Adrenal gland (tissue), 12 donors: ENCODE measurements around the gene SEC16B. TPM values are rescaled to one million over a fixed set of nuclear protein-coding genes. Genes with fewer than 3 reads are reported as not detected.

Experiments
- DNase-seq, 7 donors: peaks; one replicate each; pipeline ENCODE4 v3.0.0-alpha.2; 2019 to 2020
- H3K27ac ChIP-seq, 5 donors: fragments of 200-600 bp; sonication (generic) in 4 of 5; 1 replicate in 3 of 5; 2 replicates in 2 of 5; pipeline versions ENCODE4 v1.5.1 to v1.8.0; 2016 to 2020; ENCODE audit warnings: mild to moderate bottlenecking in 1 of 5
- H3K27me3 ChIP-seq: fragments of 200-600 bp; 2 replicates; pipeline ENCODE4 v1.8.0; 2021
- H3K36me3 ChIP-seq, 2 donors: fragments of 200-600 bp; replicated peaks in 1 of 2; 1 replicate in 1 of 2; 2 replicates in 1 of 2; pipeline versions ENCODE4 v1.5.1 to v1.8.0; 2018 to 2022
- H3K4me1 ChIP-seq, 2 donors: fragments of 200-600 bp; replicated peaks in 1 of 2; 1 replicate in 1 of 2; 2 replicates in 1 of 2; pipeline versions ENCODE4 v1.5.1 to v1.8.0; 2018 to 2021
- H3K4me3 ChIP-seq, 4 donors: fragments of 200-600 bp; sonication (generic) in 3 of 4; one replicate each; pipeline ENCODE4 v1.5.1; 2016 to 2018
- H3K9me3 ChIP-seq, 3 donors: fragments of 200-600 bp; sonication (generic) in 1 of 3; replicated peaks in 1 of 3; 1 replicate in 2 of 3; 2 replicates in 1 of 3; pipeline versions ENCODE4 v1.5.1 to v1.8.0; 2016 to 2021
- POLR2A ChIP-seq, 2 donors: fragments of 450-650 bp; IDR thresholded peaks; one replicate each; pipeline ENCODE4 v1.6.1; 2017; ENCODE audit warnings: antibody characterized with exemption in 2 of 2, mild to moderate bottlenecking in 2 of 2, moderate library complexity in 1 of 2
- WGBS, 4 donors: extraction: QIAGEN DNeasy Blood & Tissue Kit in 2 of 4; methylation state at CpG; one replicate each; pipeline versions ENCODE4 v1.1.5 to v1.1.7; 2013 to 2017; 5-methylcytosine and 5-hydroxymethylcytosine counted together
- intact Hi-C, 2 donors: fragments of 100-400 bp; cut with DNase I; formaldehyde crosslinking; loops; one replicate each; pipeline versions ENCODE4 v1.14.1 to v1.15.0; 2022 to 2023
- polyA plus RNA-seq, 3 donors: library from polyadenylated mRNA; stranded (reverse); fragments of 200-250 nt in 2 of 3; fragments of 350-450 nt in 1 of 3; fragmentation: Illumina TruSeq in 1 of 3; extraction: RNeasy Lipid Tissue Mini Kit (QIAGEN cat#74804) in 1 of 3; gene quantifications; one replicate each; pipeline ENCODE4 v1.2.3, GENCODE V29; 2013 to 2014
- total RNA-seq, 9 donors: library from RNA; depleted of rRNA in 4 of 9; stranded (reverse); fragments of >200 nt in 4 of 9; fragments of 120-200 nt in 1 of 9; fragmentation: NEBNext Ultra II Directional in 1 of 9; extraction: Animal tissue kit (Norgen Biotek cat#: 25700) in 1 of 9; gene quantifications; one replicate each; pipeline versions ENCODE4 v1.1.0 to v1.2.4, GENCODE V29; 2013 to 2023
- TF ChIP-seq, protein P1 (sequence below), 6 experiments: fragments of 450-650 bp in 4 of 6; fragments of 200-600 bp in 2 of 6; sonication (generic) in 1 of 6; IDR thresholded peaks; 1 replicate in 5 of 6; 2 replicates in 1 of 6; pipeline versions ENCODE4 v1.5.1 to v1.8.0; 2016 to 2021; ENCODE audit warnings: antibody characterized with exemption in 6 of 6, mild to moderate bottlenecking in 2 of 6, moderate library complexity in 1 of 6
- donor health status: healthy with polysubstance abuse.
- donor health status: Bipolar disorder and iron deficiency.
- donor health status: DM: yes; HTN: yes; CAD: no.
- donor health status: DM: no; HTN: no; CAD: no.
- donor health status: DM: no; HTN: no; CAD: no.
- donor health status: DM: yes; HTN: yes; CAD: no.

Gene SEC16B
- total and polyA plus RNA-seq, 12 donors = 0.87 to 64.5 (median 6.5) TPM

DNA sequence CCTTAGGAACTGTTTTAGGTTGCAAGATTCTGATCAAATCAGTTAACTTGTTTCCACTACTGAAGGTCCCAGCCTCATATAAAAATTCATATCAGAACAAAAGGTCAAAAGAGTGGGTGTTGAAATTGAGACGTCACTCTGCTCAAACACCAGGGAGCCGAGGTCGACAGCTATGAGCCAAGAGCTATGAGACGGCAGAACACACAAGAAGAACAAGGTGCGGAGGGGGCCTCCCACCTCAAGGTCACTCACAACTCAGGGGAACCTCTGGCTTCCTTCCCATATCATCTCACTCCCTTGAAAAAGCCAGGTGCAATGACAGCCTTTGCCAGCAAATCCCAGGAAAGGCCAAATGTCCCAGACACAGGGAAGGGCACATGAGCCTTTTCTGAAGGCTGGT lies 749 bp downstream of the SEC16B start:
- TF ChIP-seq, protein P1, sequence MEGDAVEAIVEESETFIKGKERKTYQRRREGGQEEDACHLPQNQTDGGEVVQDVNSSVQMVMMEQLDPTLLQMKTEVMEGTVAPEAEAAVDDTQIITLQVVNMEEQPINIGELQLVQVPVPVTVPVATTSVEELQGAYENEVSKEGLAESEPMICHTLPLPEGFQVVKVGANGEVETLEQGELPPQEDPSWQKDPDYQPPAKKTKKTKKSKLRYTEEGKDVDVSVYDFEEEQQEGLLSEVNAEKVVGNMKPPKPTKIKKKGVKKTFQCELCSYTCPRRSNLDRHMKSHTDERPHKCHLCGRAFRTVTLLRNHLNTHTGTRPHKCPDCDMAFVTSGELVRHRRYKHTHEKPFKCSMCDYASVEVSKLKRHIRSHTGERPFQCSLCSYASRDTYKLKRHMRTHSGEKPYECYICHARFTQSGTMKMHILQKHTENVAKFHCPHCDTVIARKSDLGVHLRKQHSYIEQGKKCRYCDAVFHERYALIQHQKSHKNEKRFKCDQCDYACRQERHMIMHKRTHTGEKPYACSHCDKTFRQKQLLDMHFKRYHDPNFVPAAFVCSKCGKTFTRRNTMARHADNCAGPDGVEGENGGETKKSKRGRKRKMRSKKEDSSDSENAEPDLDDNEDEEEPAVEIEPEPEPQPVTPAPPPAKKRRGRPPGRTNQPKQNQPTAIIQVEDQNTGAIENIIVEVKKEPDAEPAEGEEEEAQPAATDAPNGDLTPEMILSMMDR (IDR thresholded peaks at IDR 0.05) = no peak
- no peak for TF ChIP-seq POLR2A (IDR thresholded peaks at IDR 0.05)
- H3K27ac ChIP-seq = peak overlapping the region in 2 of 5 donors; percentile 3 to 41
- no peaks in the 10 kb centered on the region for H3K9me3 ChIP-seq
- 35 to 57% (median 44%) methylated on average over 5 of the region's 5 CpGs for WGBS, 4 donors
- no peaks in the 10 kb centered on the region for H3K27me3 ChIP-seq
- H3K4me1 ChIP-seq = peaks cover 9 to 10% of the 10 kb centered on the region in 2 donors
- no peaks in the 10 kb centered on the region for H3K36me3 ChIP-seq
- DNase-seq = peak; percentile 35 to 83 (median 70)
- H3K4me3 ChIP-seq = no peak overlapping the region
- intact Hi-C loops = no loop called here

DNA sequence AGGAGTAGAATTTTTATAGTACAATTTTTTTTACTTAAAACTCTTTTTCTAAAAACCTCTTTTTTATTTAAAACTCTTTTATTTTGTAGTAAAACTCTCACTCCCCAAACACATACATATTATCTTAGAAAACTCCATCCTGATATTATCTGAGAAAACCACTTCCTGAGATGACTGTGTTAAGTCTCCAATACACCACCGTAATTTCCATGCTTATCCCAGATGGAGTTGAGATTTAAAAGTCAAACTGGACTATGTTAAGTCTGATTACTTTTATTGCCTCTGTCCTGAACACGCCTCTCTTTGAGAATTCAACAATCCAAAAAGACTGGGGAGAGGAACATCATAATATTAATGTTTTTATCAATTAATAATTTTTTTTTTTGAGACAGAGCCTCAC lies 3.7 kb downstream of the SEC16B start:
- Histone ChIP-seq H3K9me3 (no peaks in the 10 kb centered on the region), H3K27me3 (no peaks in the 10 kb centered on the region), H3K27ac (no peak overlapping the region), H3K36me3 (no peaks in the 10 kb centered on the region), H3K4me1 (peaks cover 9 to 10% of the 10 kb centered on the region in 2 donors), H3K4me3 (no peak overlapping the region)
- 77 to 86% (median 78%) methylated on average over 2 of the region's 2 CpGs for WGBS, 4 donors
- no peak for DNase-seq
- intact Hi-C loops = no loop called here
- TF ChIP-seq, protein P1 (IDR thresholded peaks at IDR 0.05) = no peak
- TF ChIP-seq POLR2A (IDR thresholded peaks at IDR 0.05) = no peak

- intact Hi-C loops = no loop called here
- no peak overlapping the region for H3K27ac ChIP-seq
- WGBS, 4 donors = 93 to 98% (median 95%) methylated on average over 4 of the region's 4 CpGs
- DNase-seq = no peak
- H3K36me3 ChIP-seq = no peaks in the 10 kb centered on the region
- no peak for TF ChIP-seq POLR2A (IDR thresholded peaks at IDR 0.05)
- TF ChIP-seq, protein P1 (IDR thresholded peaks at IDR 0.05) = no peak
- H3K4me3 ChIP-seq = no peak overlapping the region
- H3K9me3 ChIP-seq = no peaks in the 10 kb centered on the region
- H3K4me1 ChIP-seq = peaks cover 10 to 12% of the 10 kb centered on the region in 2 donors
- H3K27me3 ChIP-seq = no peaks in the 10 kb centered on the region
These were observed 4.6 kb downstream of the SEC16B start for GRCh38 chr1:177965293-177965692.

GRCh38 chr1:177964336-177964735 lies 5.5 kb downstream of the SEC16B start:
- Histone ChIP-seq H3K36me3 (no peaks in the 10 kb centered on the region), H3K27ac (no peak overlapping the region), H3K9me3 (no peaks in the 10 kb centered on the region), H3K4me3 (no peak overlapping the region), H3K4me1 (peaks cover 7 to 17% of the 10 kb centered on the region in 2 donors), H3K27me3 (no peaks in the 10 kb centered on the region)
- TF ChIP-seq POLR2A (IDR thresholded peaks at IDR 0.05) = no peak
- TF ChIP-seq, protein P1 (IDR thresholded peaks at IDR 0.05) = no peak
- WGBS, 4 donors = 83 to 95% (median 90%) methylated on average over 4 to 5 of the region's 5 CpGs
- intact Hi-C loops = no loop called here
- DNase-seq = no peak
